Activated effector memory CD4-positive, alpha-beta T cell treated with anti-CD3 and anti-CD28 coated beads, Interleukin-2, amount 50 U/mL, for 16 hours (primary cell): Measurements from ENCODE around the gene MTARC1.

Experiments
- DNase-seq: peaks from one replicate; pipeline ENCODE4 v3.0.0-alpha.2; 2020

Gene MTARC1

GRCh38 chr1:220770245-220770913 is 16.3 kb upstream of the MTARC1 start:
- DNase-seq: no peak

- DNase-seq: no peak
Measured at GRCh38 chr1:220772846-220773245, 13.9 kb upstream of the MTARC1 start.

GRCh38 chr1:220775240-220775853 is 11.4 kb upstream of the MTARC1 start:
- peak; percentile 75 for DNase-seq

GRCh38 chr1:220776254-220776653 is 10.5 kb upstream of the MTARC1 start:
- no peak for DNase-seq

- peak; percentile 86 for DNase-seq
Measured at GRCh38 chr1:220776720-220777326, 9.9 kb upstream of the MTARC1 start.

GRCh38 chr1:220783453-220783852 is 3.3 kb upstream of the MTARC1 start:
- DNase-seq: no peak

- no peak for DNase-seq
Measured at GRCh38 chr1:220784751-220785150, 2.0 kb upstream of the MTARC1 start.

- no peak for DNase-seq
Measured at GRCh38 chr1:220785166-220786056, 1.3 kb upstream of the MTARC1 start.

GRCh38 chr1:220786057-220786336 is 716 bp upstream of the MTARC1 start:
- DNase-seq: no peak

- no peak for DNase-seq
Measured at GRCh38 chr1:220787069-220787619, 431 bp downstream of the MTARC1 start.

- DNase-seq: no peak
Measured at GRCh38 chr1:220788900-220789299, 2.2 kb downstream of the MTARC1 start.

GRCh38 chr1:220789532-220790147 is 2.9 kb downstream of the MTARC1 start:
- no peak for DNase-seq

GRCh38 chr1:220791285-220791684 is 4.6 kb downstream of the MTARC1 start:
- no peak for DNase-seq

GRCh38 chr1:220791956-220792355 is 5.2 kb downstream of the MTARC1 start:
- no peak for DNase-seq

- no peak for DNase-seq
Measured at GRCh38 chr1:220796530-220796929, 9.8 kb downstream of the MTARC1 start.

- DNase-seq: no peak
Measured at GRCh38 chr1:220797044-220797443, 10.3 kb downstream of the MTARC1 start.

GRCh38 chr1:220797553-220797952 is 10.8 kb downstream of the MTARC1 start:
- DNase-seq: no peak

- DNase-seq: no peak
Measured at GRCh38 chr1:220798338-220798737, 11.6 kb downstream of the MTARC1 start.

GRCh38 chr1:220800262-220800661 is 13.5 kb downstream of the MTARC1 start:
- DNase-seq: no peak

GRCh38 chr1:220803401-220804201 is 16.9 kb downstream of the MTARC1 start:
- no peak for DNase-seq

- DNase-seq: no peak
Measured at GRCh38 chr1:220804202-220804586, 17.5 kb downstream of the MTARC1 start.

GRCh38 chr1:220806408-220806807 is 19.7 kb downstream of the MTARC1 start:
- no peak for DNase-seq
